NT2/D1 (cell line): ENCODE results near the gene ADCY9.

ENCODE experiments used
- SUZ12 ChIP-seq: IDR thresholded peaks from 2 replicates; pipeline ENCODE4 v1.6.1; 2011; ENCODE audit not compliant: insufficient read length, insufficient read depth; ENCODE audit errors: extremely low read depth
- YY1 ChIP-seq: IDR thresholded peaks from 2 replicates; pipeline ENCODE4 v1.6.1; 2011; ENCODE audit not compliant: insufficient read length, insufficient read depth
- ZNF274 ChIP-seq: IDR thresholded peaks from 2 replicates; pipeline ENCODE4 v1.6.1; 2011; ENCODE audit warnings: mild to moderate bottlenecking, low read depth, low read length

DNA sequence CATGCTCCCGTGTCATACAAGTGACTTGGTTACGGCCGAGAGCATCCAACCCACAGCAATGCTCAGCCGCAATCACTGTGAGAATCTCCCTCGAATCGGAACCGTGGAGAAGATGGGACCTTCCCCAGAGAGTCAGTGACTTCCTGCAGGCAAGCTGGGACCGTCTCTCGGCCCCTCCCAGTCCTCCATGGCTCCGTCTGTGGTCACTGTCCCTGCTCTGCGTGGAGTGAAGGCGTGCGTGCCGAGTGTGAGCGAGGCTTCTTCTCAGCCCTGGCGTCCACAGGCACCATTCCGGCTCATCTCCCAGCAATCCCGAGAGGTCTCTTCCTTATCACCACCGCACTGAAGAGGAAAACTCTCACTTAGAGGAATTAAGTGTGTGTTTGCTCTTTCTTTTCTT is 113.1 kb downstream of the ADCY9 start:
- no peak for TF ChIP-seq ZNF274
- TF ChIP-seq YY1: no peak
- TF ChIP-seq SUZ12: no peak
